H9 (cell line): ENCODE results near the gene LIMA1. TPM values are rescaled to one million over a fixed set of nuclear protein-coding genes. Genes with fewer than 3 reads are reported as not detected.

Source experiments
- DNase-seq: peaks from one replicate; pipeline ENCODE4 v3.0.0-alpha.2; 2017
- H2AFZ ChIP-seq: one replicate; pipeline ENCODE4 v1.6.1; 2013; ENCODE audit warnings: mild to moderate bottlenecking, low read length, control low read depth, moderate library complexity
- H2AK5ac ChIP-seq: 2 replicates; pipeline ENCODE4 v1.6.1; 2013; ENCODE audit warnings: low read length, control low read depth, mixed read lengths; ENCODE audit not compliant: insufficient read length
- H2BK120ac ChIP-seq: one replicate; pipeline ENCODE4 v1.6.1; 2013; ENCODE audit warnings: low read depth, mild to moderate bottlenecking, low read length, control low read depth, inconsistent platforms; ENCODE audit not compliant: poor library complexity, severe bottlenecking
- H2BK12ac ChIP-seq: 2 replicates; pipeline ENCODE4 v1.6.1; 2013; ENCODE audit warnings: low read length, control low read depth, mixed read lengths, low read depth; ENCODE audit not compliant: insufficient read length
- H2BK15ac ChIP-seq: 2 replicates; pipeline ENCODE4 v1.6.1; 2013; ENCODE audit warnings: low read depth, low read length, control low read depth
- H2BK20ac ChIP-seq: one replicate; pipeline ENCODE4 v1.6.1; 2013; ENCODE audit warnings: low read depth, mild to moderate bottlenecking, low read length, control low read depth, inconsistent platforms; ENCODE audit not compliant: poor library complexity, severe bottlenecking
- H2BK5ac ChIP-seq: 2 replicates; pipeline ENCODE4 v1.6.1; 2013; ENCODE audit warnings: low read length, control low read depth, mixed read lengths; ENCODE audit not compliant: insufficient read length
- H3K14ac ChIP-seq: 2 replicates; pipeline ENCODE4 v1.6.1; 2013; ENCODE audit warnings: low read length, control low read depth; ENCODE audit not compliant: insufficient read depth
- H3K18ac ChIP-seq: 2 replicates; pipeline ENCODE4 v1.6.1; 2013; ENCODE audit warnings: low read depth, mild to moderate bottlenecking, mixed read lengths, low read length, control low read depth; ENCODE audit not compliant: insufficient read length
- H3K23ac ChIP-seq: 2 replicates; pipeline ENCODE4 v1.6.1; 2013; ENCODE audit warnings: low read length, control low read depth, mixed read lengths, low read depth; ENCODE audit not compliant: insufficient read length
- H3K23me2 ChIP-seq: 2 replicates; pipeline ENCODE4 v1.6.1; 2013; ENCODE audit warnings: low read depth, mild to moderate bottlenecking, mixed read lengths, low read length, control low read depth; ENCODE audit not compliant: insufficient read length, poor library complexity, severe bottlenecking
- H3K27ac ChIP-seq: 2 replicates; pipeline ENCODE4 v1.5.1; 2013; ENCODE audit warnings: low read length, control low read depth, mixed read lengths, low read depth; ENCODE audit not compliant: insufficient read length
- H3K27me3 ChIP-seq: 2 replicates; pipeline ENCODE4 v1.6.1; 2013; ENCODE audit warnings: low read length, control low read depth, inconsistent platforms; ENCODE audit not compliant: insufficient read depth
- H3K4ac ChIP-seq: 2 replicates; pipeline ENCODE4 v1.6.1; 2013; ENCODE audit warnings: low read depth, mild to moderate bottlenecking, control low read depth, inconsistent platforms, low read length, moderate library complexity
- H3K4me1 ChIP-seq: 2 replicates; pipeline ENCODE4 v1.6.1; 2013; ENCODE audit warnings: low read length, control low read depth, inconsistent platforms; ENCODE audit not compliant: insufficient read depth
- H3K4me2 ChIP-seq: 2 replicates; pipeline ENCODE4 v1.6.1; 2013; ENCODE audit warnings: low read length, control low read depth, mixed read lengths; ENCODE audit not compliant: insufficient read length, insufficient read depth
- H3K56ac ChIP-seq: 2 replicates; pipeline ENCODE4 v1.6.1; 2013; ENCODE audit warnings: low read depth, mild to moderate bottlenecking, mixed read lengths, low read length, control low read depth; ENCODE audit not compliant: insufficient read length
- H3K79me1 ChIP-seq: 2 replicates; pipeline ENCODE4 v1.6.1; 2013; ENCODE audit warnings: low read depth, mild to moderate bottlenecking, moderate library complexity, low read length, control low read depth, inconsistent platforms; ENCODE audit not compliant: insufficient read depth, poor library complexity, severe bottlenecking
- H3K79me2 ChIP-seq: 2 replicates; pipeline ENCODE4 v1.6.1; 2013; ENCODE audit warnings: low read length, control low read depth, inconsistent platforms; ENCODE audit not compliant: insufficient read depth
- H3K9ac ChIP-seq: 2 replicates; pipeline ENCODE4 v1.6.1; 2013; ENCODE audit warnings: low read length, control low read depth, mixed read lengths; ENCODE audit not compliant: insufficient read length; ENCODE audit errors: extremely low read depth
- H3K9me3 ChIP-seq: one replicate; pipeline ENCODE4 v1.6.1; 2013; ENCODE audit warnings: low read depth, low read length, inconsistent platforms; ENCODE audit not compliant: control insufficient read depth
- H3T11ph ChIP-seq: one replicate; pipeline ENCODE4 v1.6.1; 2013; ENCODE audit warnings: mild to moderate bottlenecking, low read length, control low read depth, inconsistent platforms
- H4K20me1 ChIP-seq: one replicate; pipeline ENCODE4 v1.6.1; 2013; ENCODE audit not compliant: control insufficient read depth, insufficient read length, insufficient read depth
- H4K5ac ChIP-seq: 2 replicates; pipeline ENCODE4 v1.6.1; 2013; ENCODE audit warnings: low read depth, mild to moderate bottlenecking, mixed read lengths, low read length, control low read depth; ENCODE audit not compliant: insufficient read length
- H4K8ac ChIP-seq: replicated peaks from 2 replicates; pipeline ENCODE4 v1.6.1; 2013; ENCODE audit warnings: low read length, control low read depth, mixed read lengths, low read depth; ENCODE audit not compliant: insufficient read length
- H4K91ac ChIP-seq: 2 replicates; pipeline ENCODE4 v1.6.1; 2013; ENCODE audit warnings: low read depth, mild to moderate bottlenecking, moderate library complexity, mixed read lengths, low read length, control low read depth; ENCODE audit not compliant: insufficient read length
- H3K27ac Mint-ChIP-seq, 3 experiments: 2 replicates in 2 of 3; 3 replicates in 1 of 3; pipeline ENCODE4 v1.8.0; 2020 to 2021; ENCODE audit warnings: mixed read lengths in 3 of 3, mild to moderate bottlenecking in 1 of 3, moderate library complexity in 1 of 3
- H3K27me3 Mint-ChIP-seq: 2 replicates; pipeline ENCODE4 v1.8.0; 2021; ENCODE audit warnings: low read depth, mild to moderate bottlenecking, moderate library complexity, mixed read lengths
- H3K36me3 Mint-ChIP-seq, 3 experiments: 2 replicates in 2 of 3; 3 replicates in 1 of 3; pipeline ENCODE4 v1.8.0; 2020 to 2021; ENCODE audit warnings: low read depth in 3 of 3, mixed read lengths in 3 of 3; ENCODE audit not compliant: insufficient read depth in 1 of 3
- H3K4me1 Mint-ChIP-seq, 2 experiments: 2 replicates each; pipeline ENCODE4 v1.8.0; 2020; ENCODE audit warnings: mixed read lengths in 2 of 2
- H3K4me3 Mint-ChIP-seq, 2 experiments: 2 replicates in 1 of 2; 3 replicates in 1 of 2; pipeline ENCODE4 v1.8.0; 2020 to 2021; ENCODE audit warnings: mild to moderate bottlenecking in 2 of 2, mixed read lengths in 2 of 2, moderate library complexity in 1 of 2
- H3K9me3 Mint-ChIP-seq, 2 experiments: 2 replicates in 1 of 2; 3 replicates in 1 of 2; pipeline ENCODE4 v1.8.0; 2020; ENCODE audit warnings: mild to moderate bottlenecking in 2 of 2, mixed read lengths in 2 of 2, moderate library complexity in 1 of 2
- WGBS: extraction: QIAGEN DNeasy Blood & Tissue Kit; methylation state at CpG from one replicate; pipeline ENCODE4 v1.1.7; 2013; ENCODE audit warnings: missing lambda C conversion rate, low lambda C conversion rate, mixed read lengths; ENCODE audit not compliant: insufficient read length; ENCODE audit errors: extremely low coverage; 5-methylcytosine and 5-hydroxymethylcytosine counted together
- total RNA-seq: library from RNA; stranded (reverse); gene quantifications from 2 replicates; pipeline ENCODE4 v1.2.1, GENCODE V29; 2021
- TF ChIP-seq, protein P1 (sequence below): fragments of 200-600 bp; sonication (generic); conservative IDR thresholded peaks from 3 replicates; pipeline ENCODE4 v1.8.0; 2021; ENCODE audit warnings: antibody characterized with exemption, mild to moderate bottlenecking

LIMA1 gene
- total RNA-seq, 1 experiment from 2014 or later: 40.8 TPM

DNA sequence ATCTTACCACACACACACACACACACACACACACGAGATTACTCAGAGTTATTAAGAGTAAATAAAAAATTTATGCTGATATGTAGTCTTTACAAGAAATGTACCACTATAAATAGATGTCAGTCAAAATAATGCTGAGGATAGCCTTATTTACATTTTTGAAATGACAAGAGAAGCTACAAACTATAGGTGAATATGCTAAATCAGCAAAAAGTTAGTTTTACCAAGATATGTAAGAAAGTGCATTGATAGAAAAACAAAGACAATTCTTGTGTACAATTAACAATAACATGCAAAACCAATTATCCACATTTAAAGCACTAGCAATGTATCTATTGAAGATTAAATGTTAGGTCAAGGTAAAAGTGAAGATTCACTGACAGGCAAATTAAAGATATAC, 69.3 kb downstream of the LIMA1 start:
- no peak for DNase-seq
- no peak overlapping the region for H4K91ac ChIP-seq
- H2BK20ac ChIP-seq: no peak overlapping the region
- no peak overlapping the region for H4K5ac ChIP-seq
- peaks cover 4% of the 10 kb centered on the region for H3K79me1 ChIP-seq
- no CpG with 5 or more reads among the region's 1 CpG for WGBS
- Mint-ChIP-seq H3K9me3 (no peaks in the 10 kb centered on the region), H3K36me3 (peaks cover 0 to 14% (median 2%) of the 10 kb centered on the region in 3 experiments; a peak in 4 of 7 replicates), H3K27me3 (no peaks in the 10 kb centered on the region), H3K4me3 (no peak overlapping the region), H3K4me1 (peaks cover 0 to 10% of the 10 kb centered on the region in 2 experiments; a peak in 2 of 4 replicates), H3K27ac (no peak overlapping the region)
- H3K4me1 ChIP-seq: no peaks in the 10 kb centered on the region
- H3K4ac ChIP-seq: no peak overlapping the region
- TF ChIP-seq, protein P1, sequence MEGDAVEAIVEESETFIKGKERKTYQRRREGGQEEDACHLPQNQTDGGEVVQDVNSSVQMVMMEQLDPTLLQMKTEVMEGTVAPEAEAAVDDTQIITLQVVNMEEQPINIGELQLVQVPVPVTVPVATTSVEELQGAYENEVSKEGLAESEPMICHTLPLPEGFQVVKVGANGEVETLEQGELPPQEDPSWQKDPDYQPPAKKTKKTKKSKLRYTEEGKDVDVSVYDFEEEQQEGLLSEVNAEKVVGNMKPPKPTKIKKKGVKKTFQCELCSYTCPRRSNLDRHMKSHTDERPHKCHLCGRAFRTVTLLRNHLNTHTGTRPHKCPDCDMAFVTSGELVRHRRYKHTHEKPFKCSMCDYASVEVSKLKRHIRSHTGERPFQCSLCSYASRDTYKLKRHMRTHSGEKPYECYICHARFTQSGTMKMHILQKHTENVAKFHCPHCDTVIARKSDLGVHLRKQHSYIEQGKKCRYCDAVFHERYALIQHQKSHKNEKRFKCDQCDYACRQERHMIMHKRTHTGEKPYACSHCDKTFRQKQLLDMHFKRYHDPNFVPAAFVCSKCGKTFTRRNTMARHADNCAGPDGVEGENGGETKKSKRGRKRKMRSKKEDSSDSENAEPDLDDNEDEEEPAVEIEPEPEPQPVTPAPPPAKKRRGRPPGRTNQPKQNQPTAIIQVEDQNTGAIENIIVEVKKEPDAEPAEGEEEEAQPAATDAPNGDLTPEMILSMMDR: no peak
- no peak overlapping the region for H3K23ac ChIP-seq
- no peak overlapping the region for H3K14ac ChIP-seq
- no peak overlapping the region for H3K27ac ChIP-seq
- no peak overlapping the region for H3K18ac ChIP-seq
- H3K79me2 ChIP-seq: peaks cover 9% of the 10 kb centered on the region; the same call in 1 of the 2 replicates
- no peak overlapping the region for H3K9ac ChIP-seq
- no peak overlapping the region for H3T11ph ChIP-seq
- H4K20me1 ChIP-seq: no peaks in the 10 kb centered on the region
- no peak overlapping the region for H3K56ac ChIP-seq
- H3K27me3 ChIP-seq: no peaks in the 10 kb centered on the region
- no peak overlapping the region for H3K4me2 ChIP-seq
- H3K23me2 ChIP-seq: no peaks in the 10 kb centered on the region
- no peak overlapping the region for H4K8ac ChIP-seq
- H2AFZ ChIP-seq: no peak overlapping the region
- H2BK5ac ChIP-seq: no peak overlapping the region
- H2BK15ac ChIP-seq: no peak overlapping the region
- no peak overlapping the region for H2BK12ac ChIP-seq
- H2BK120ac ChIP-seq: no peak overlapping the region
- no peak overlapping the region for H2AK5ac ChIP-seq
- no peaks in the 10 kb centered on the region for H3K9me3 ChIP-seq
